ENCODE results near the gene CACNA2D2. TPM values are rescaled to one million over a fixed set of nuclear protein-coding genes. Genes with fewer than 3 reads are reported as not detected.

CACNA2D2 gene
- total and polyA plus RNA-seq, 4 donors: 28.2 to 111 (median 69.1) TPM

GRCh38 chr3:50502225-50502583, 1.2 kb downstream of the CACNA2D2 start:
- ATAC-seq (ENCODE audit: insufficient read depth, low FRiP score): no peak
- Histone ChIP-seq H3K27me3 (ENCODE audit: control insufficient read depth in 3 of 3, insufficient read depth in 3 of 3, low read length in 2 of 3) (peaks cover 0 to 12% (median 9%) of the 10 kb centered on the region in 3 donors), H3K36me3 (ENCODE audit: control insufficient read depth in 4 of 4, insufficient read depth in 4 of 4, low read length in 4 of 4) (no peaks in the 10 kb centered on the region), H3K4me1 (ENCODE audit: control insufficient read depth in 5 of 5, insufficient read depth in 5 of 5, low read length in 5 of 5) (peaks cover 0 to 28% (median 12%) of the 10 kb centered on the region in 5 donors), H3K4me3 (peak overlapping the region; percentile 56), H3K9ac (ENCODE audit: insufficient read depth in 1 of 2, low read length in 2 of 2) (no peak overlapping the region), H3K9me3 (ENCODE audit: control insufficient read depth in 4 of 4, insufficient read depth in 3 of 4, low read length in 3 of 4) (no peaks in the 10 kb centered on the region), H3K27ac (ENCODE audit: low read depth in 1 of 2, low read length in 1 of 2) (peak overlapping the region in 1 of 2 donors; percentile 32)
- WGBS, 2 donors: 28 to 36% methylated on average over 7 of the region's 7 CpGs
- no peak for TF ChIP-seq CTCF (IDR thresholded peaks at IDR 0.05; ENCODE audit: control extremely low read depth, extremely low read depth)
- DNase-seq: no peak

GRCh38 chr3:50495609-50496423, 7.6 kb downstream of the CACNA2D2 start:
- no peak for DNase-seq
- no peak overlapping the region for H3K27ac ChIP-seq (ENCODE audit: low read depth in 1 of 2, low read length in 1 of 2)
- H3K4me3 ChIP-seq: no peak overlapping the region
- no peak for ATAC-seq (ENCODE audit: insufficient read depth, low FRiP score)
- no peak overlapping the region for H3K9ac ChIP-seq (ENCODE audit: insufficient read depth in 1 of 2, low read length in 2 of 2)
- peaks cover 0 to 16% (median 11%) of the 10 kb centered on the region in 5 donors for H3K4me1 ChIP-seq (ENCODE audit: control insufficient read depth in 5 of 5, insufficient read depth in 5 of 5, low read length in 5 of 5)
- WGBS, 2 donors: 72 to 88% methylated on average over 16 of the region's 16 CpGs
- no peaks in the 10 kb centered on the region for H3K27me3 ChIP-seq (ENCODE audit: control insufficient read depth in 3 of 3, insufficient read depth in 3 of 3, low read length in 2 of 3)
- TF ChIP-seq CTCF (IDR thresholded peaks at IDR 0.05; ENCODE audit: control extremely low read depth, extremely low read depth): no peak
- no peaks in the 10 kb centered on the region for H3K36me3 ChIP-seq (ENCODE audit: control insufficient read depth in 4 of 4, insufficient read depth in 4 of 4, low read length in 4 of 4)
- H3K9me3 ChIP-seq (ENCODE audit: control insufficient read depth in 4 of 4, insufficient read depth in 3 of 4, low read length in 3 of 4): no peaks in the 10 kb centered on the region

GRCh38 chr3:50494126-50494525, 9.3 kb downstream of the CACNA2D2 start:
- Histone ChIP-seq H3K27me3 (ENCODE audit: control insufficient read depth in 3 of 3, insufficient read depth in 3 of 3, low read length in 2 of 3) (no peaks in the 10 kb centered on the region), H3K27ac (ENCODE audit: low read depth in 1 of 2, low read length in 1 of 2) (no peak overlapping the region), H3K4me3 (no peak overlapping the region), H3K9me3 (ENCODE audit: control insufficient read depth in 4 of 4, insufficient read depth in 3 of 4, low read length in 3 of 4) (no peaks in the 10 kb centered on the region), H3K9ac (ENCODE audit: insufficient read depth in 1 of 2, low read length in 2 of 2) (no peak overlapping the region), H3K36me3 (ENCODE audit: control insufficient read depth in 4 of 4, insufficient read depth in 4 of 4, low read length in 4 of 4) (no peaks in the 10 kb centered on the region), H3K4me1 (ENCODE audit: control insufficient read depth in 5 of 5, insufficient read depth in 5 of 5, low read length in 5 of 5) (peaks cover 0 to 16% (median 11%) of the 10 kb centered on the region in 5 donors)
- DNase-seq (no peak), ATAC-seq (ENCODE audit: insufficient read depth, low FRiP score) (no peak)
- 54 to 64% methylated on average over 8 of the region's 8 CpGs for WGBS, 2 donors
- no peak for TF ChIP-seq CTCF (IDR thresholded peaks at IDR 0.05; ENCODE audit: control extremely low read depth, extremely low read depth)

Data from lung (tissue), 12 donors.